Measurements from ENCODE around the gene PRKCE. TPM values are rescaled to one million over a fixed set of nuclear protein-coding genes. Genes with fewer than 3 reads are reported as not detected.

Gene PRKCE
- total and polyA plus RNA-seq, 2 donors (not counting 1 experiment from before 2014, with no cell fraction given), result 14.1 to 19.0 TPM

- H4K20me1 ChIP-seq (ENCODE audit: control insufficient read depth, extremely low read depth, insufficient read depth, low read length), result no peaks in the 10 kb centered on the region
- no peaks in the 10 kb centered on the region for H3K36me3 ChIP-seq (ENCODE audit: control insufficient read depth, insufficient read depth, low read length)
- no peak overlapping the region for H3K4me2 ChIP-seq (ENCODE audit: extremely low read depth, insufficient read depth, low read length)
- no peaks in the 10 kb centered on the region for H3K9me3 ChIP-seq (ENCODE audit: control insufficient read depth, insufficient read depth, low read depth, low read length)
- H3K27me3 ChIP-seq (ENCODE audit: control insufficient read depth, insufficient read depth, low read length), result no peaks in the 10 kb centered on the region
- H3K79me2 ChIP-seq (ENCODE audit: control insufficient read depth, insufficient read depth, low read length), result no peaks in the 10 kb centered on the region
- H3K4me1 ChIP-seq (ENCODE audit: control insufficient read depth, extremely low read depth, insufficient read depth, low read length), result peaks cover 10% of the 10 kb centered on the region
- H2AFZ ChIP-seq (ENCODE audit: low read length), result no peak overlapping the region
- H3K4me3 ChIP-seq (replicated peaks in 1 of 4; ENCODE audit: control extremely low read depth in 1 of 4, insufficient read depth in 1 of 4, low read depth in 3 of 4, low read length in 4 of 4), result no peak overlapping the region
- no peak for DNase-seq (ENCODE audit: low read depth in 2 of 2)
- TF ChIP-seq EZH2 (IDR thresholded peaks at IDR 0.05; ENCODE audit: low read length, missing control alignments) (no peak), CTCF (conservative IDR thresholded peaks at IDR 0.05 in 1 of 2, IDR thresholded peaks at IDR 0.05 in 1 of 2; ENCODE audit: low read depth in 1 of 2, low read length in 2 of 2) (no peak)
- H3K27ac ChIP-seq (ENCODE audit: insufficient read depth, low read length), result no peak overlapping the region
- no peak overlapping the region for H3K9ac ChIP-seq (ENCODE audit: insufficient read depth, low read length)
These were observed 342.6 kb downstream of the PRKCE start for GRCh38 chr2:45994060-45994459.

GRCh38 chr2:46000660-46001059, 349.2 kb downstream of the PRKCE start:
- Histone ChIP-seq H3K79me2 (ENCODE audit: control insufficient read depth, insufficient read depth, low read length) (no peaks in the 10 kb centered on the region), H3K4me2 (ENCODE audit: extremely low read depth, insufficient read depth, low read length) (peak overlapping the region; percentile 46), H4K20me1 (ENCODE audit: control insufficient read depth, extremely low read depth, insufficient read depth, low read length) (no peaks in the 10 kb centered on the region), H3K27ac (ENCODE audit: insufficient read depth, low read length) (peak overlapping the region; percentile 26), H3K27me3 (ENCODE audit: control insufficient read depth, insufficient read depth, low read length) (no peaks in the 10 kb centered on the region), H3K9ac (ENCODE audit: insufficient read depth, low read length) (no peak overlapping the region), H3K9me3 (ENCODE audit: control insufficient read depth, insufficient read depth, low read depth, low read length) (no peaks in the 10 kb centered on the region), H2AFZ (ENCODE audit: low read length) (no peak overlapping the region), H3K4me3 (replicated peaks in 1 of 4; ENCODE audit: control extremely low read depth in 1 of 4, insufficient read depth in 1 of 4, low read depth in 3 of 4, low read length in 4 of 4) (peak overlapping the region in 1 of 4 experiments; percentile 6), H3K36me3 (ENCODE audit: control insufficient read depth, insufficient read depth, low read length) (peaks cover 2% of the 10 kb centered on the region), H3K4me1 (ENCODE audit: control insufficient read depth, extremely low read depth, insufficient read depth, low read length) (peaks cover 16% of the 10 kb centered on the region)
- TF ChIP-seq EZH2 (IDR thresholded peaks at IDR 0.05; ENCODE audit: low read length, missing control alignments) (no peak), CTCF (conservative IDR thresholded peaks at IDR 0.05 in 1 of 2, IDR thresholded peaks at IDR 0.05 in 1 of 2; ENCODE audit: low read depth in 1 of 2, low read length in 2 of 2) (no peak)
- no peak for DNase-seq (ENCODE audit: low read depth in 2 of 2)

GRCh38 chr2:46001290-46001689, 349.8 kb downstream of the PRKCE start:
- Histone ChIP-seq H3K79me2 (ENCODE audit: control insufficient read depth, insufficient read depth, low read length) (no peaks in the 10 kb centered on the region), H3K9me3 (ENCODE audit: control insufficient read depth, insufficient read depth, low read depth, low read length) (no peaks in the 10 kb centered on the region), H3K27me3 (ENCODE audit: control insufficient read depth, insufficient read depth, low read length) (no peaks in the 10 kb centered on the region), H3K27ac (ENCODE audit: insufficient read depth, low read length) (peak overlapping the region; percentile 55), H3K4me1 (ENCODE audit: control insufficient read depth, extremely low read depth, insufficient read depth, low read length) (peaks cover 16% of the 10 kb centered on the region), H3K36me3 (ENCODE audit: control insufficient read depth, insufficient read depth, low read length) (peaks cover 2% of the 10 kb centered on the region), H4K20me1 (ENCODE audit: control insufficient read depth, extremely low read depth, insufficient read depth, low read length) (no peaks in the 10 kb centered on the region), H3K4me3 (replicated peaks in 1 of 4; ENCODE audit: control extremely low read depth in 1 of 4, insufficient read depth in 1 of 4, low read depth in 3 of 4, low read length in 4 of 4) (no peak overlapping the region), H2AFZ (ENCODE audit: low read length) (no peak overlapping the region), H3K9ac (ENCODE audit: insufficient read depth, low read length) (no peak overlapping the region), H3K4me2 (ENCODE audit: extremely low read depth, insufficient read depth, low read length) (no peak overlapping the region)
- TF ChIP-seq CTCF (conservative IDR thresholded peaks at IDR 0.05 in 1 of 2, IDR thresholded peaks at IDR 0.05 in 1 of 2; ENCODE audit: low read depth in 1 of 2, low read length in 2 of 2) (no peak), EZH2 (IDR thresholded peaks at IDR 0.05; ENCODE audit: low read length, missing control alignments) (no peak)
- DNase-seq (ENCODE audit: low read depth in 2 of 2), result no peak

Measured in fibroblast of lung (primary cell).